ENCODE results near the gene OR2A7.
"Not testable (repeated sequence)": the region's sequence is repeated elsewhere in the genome, so short reads cannot be mapped to it uniquely, and the experiment has no call there.

The OR2A7 gene, protein sequence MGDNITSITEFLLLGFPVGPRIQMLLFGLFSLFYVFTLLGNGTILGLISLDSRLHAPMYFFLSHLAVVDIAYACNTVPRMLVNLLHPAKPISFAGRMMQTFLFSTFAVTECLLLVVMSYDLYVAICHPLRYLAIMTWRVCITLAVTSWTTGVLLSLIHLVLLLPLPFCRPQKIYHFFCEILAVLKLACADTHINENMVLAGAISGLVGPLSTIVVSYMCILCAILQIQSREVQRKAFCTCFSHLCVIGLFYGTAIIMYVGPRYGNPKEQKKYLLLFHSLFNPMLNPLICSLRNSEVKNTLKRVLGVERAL

DNA sequence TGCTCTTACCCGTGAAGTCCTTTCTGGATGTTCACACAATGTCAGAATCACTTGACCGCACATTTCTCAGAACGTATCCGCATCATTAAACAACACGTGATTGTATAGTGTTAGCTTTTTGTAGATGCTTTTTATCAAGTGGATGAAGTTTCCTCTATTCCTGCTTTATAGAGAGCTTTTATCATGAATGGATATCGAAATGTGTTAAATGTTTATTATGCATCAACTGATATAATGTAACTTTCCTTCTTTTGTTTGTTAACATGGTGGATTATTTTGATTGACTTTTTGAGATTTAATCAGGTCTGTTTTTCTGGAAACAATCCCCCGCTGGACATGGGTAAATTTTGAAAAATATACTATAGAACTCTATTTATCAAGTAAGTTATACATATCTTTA is at the start of gene OR2A7:
OR2A7 (minus strand) TSS at position 101 of the 400 bp plus-strand sequence. CDS start 5,164 bp downstream, outside the sequence.
- not testable (repeated sequence) for DNase-seq (ENCODE audit: extremely low read depth in 1 of 2, low read depth in 1 of 2)

DNA sequence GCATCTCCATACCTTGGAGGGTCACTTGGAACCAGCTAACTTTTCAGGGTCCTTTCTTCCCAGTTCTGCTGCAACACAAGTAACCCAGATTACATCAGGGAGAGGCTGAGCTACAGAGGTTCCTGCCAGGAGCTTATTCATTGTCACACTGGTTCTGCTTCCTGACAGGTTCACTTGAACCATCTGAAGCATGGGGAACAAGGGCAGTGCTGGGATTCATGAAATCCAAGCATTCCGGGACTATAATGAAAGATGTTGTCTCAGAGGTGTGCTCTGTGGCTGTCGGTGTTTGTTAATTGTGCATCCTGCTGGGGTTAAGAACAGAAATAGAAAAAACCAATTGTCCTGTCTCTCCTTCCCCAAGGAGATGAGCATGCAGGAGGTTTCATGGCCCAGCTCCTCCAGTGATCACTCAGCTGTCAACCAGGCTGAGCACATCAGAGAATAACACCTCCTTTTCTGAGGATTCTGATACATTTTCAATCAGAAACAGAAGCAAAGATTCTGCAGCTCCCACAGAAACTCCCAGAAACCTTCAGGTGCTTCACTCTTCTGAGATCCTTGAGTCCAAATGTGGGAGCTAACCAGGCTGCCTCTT is 47.4 kb upstream of the OR2A7 start, which contains the start of gene OR2A1:
OR2A1 (plus strand) TSS at position 548 of the 598 bp plus-strand sequence. CDS start 5,706 bp downstream, outside the sequence.
- not testable (repeated sequence) for DNase-seq (ENCODE audit: extremely low read depth in 1 of 2, low read depth in 1 of 2)

DNA sequence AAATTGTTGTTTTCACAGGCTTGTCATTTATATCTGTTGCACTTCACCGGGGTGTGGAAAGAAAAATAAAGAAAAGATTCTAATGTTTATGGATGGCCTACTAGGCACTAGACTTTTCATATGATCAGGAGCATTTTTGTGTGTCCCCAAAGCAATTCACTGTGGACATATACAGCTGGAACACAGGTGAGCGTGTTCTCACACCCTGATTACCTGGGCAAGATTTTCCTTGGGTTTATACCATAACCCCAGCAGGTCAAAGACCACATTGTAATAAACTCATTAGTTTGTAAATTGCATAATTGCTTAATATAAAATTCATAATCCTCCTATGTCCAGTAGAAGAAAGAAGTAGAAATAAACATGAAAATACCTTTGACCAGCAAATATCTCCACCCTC is 46.6 kb upstream of the OR2A7 start:
- not testable (repeated sequence) for DNase-seq (ENCODE audit: extremely low read depth in 1 of 2, low read depth in 1 of 2)

DNA sequence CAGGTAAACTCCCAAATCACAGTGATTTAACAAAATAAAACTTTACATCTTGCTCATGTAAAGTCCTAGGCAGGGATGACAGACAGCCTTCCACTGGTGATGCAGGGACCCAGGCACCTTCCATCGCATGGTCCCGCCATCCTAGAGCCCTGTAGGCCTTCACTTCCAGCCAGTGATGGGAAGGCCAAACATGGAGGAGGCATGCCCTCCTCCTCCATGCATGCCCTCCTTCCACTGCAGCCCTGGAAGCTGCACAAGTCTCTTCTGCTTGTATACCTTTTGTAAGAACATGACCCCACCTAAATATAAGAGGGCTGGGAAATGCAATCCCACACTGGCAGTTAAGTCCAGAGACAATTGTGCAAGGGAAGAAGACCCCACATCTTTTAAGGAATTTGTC is 45.1 kb upstream of the OR2A7 start:
- not testable (repeated sequence) for DNase-seq (ENCODE audit: extremely low read depth in 1 of 2, low read depth in 1 of 2)

DNA sequence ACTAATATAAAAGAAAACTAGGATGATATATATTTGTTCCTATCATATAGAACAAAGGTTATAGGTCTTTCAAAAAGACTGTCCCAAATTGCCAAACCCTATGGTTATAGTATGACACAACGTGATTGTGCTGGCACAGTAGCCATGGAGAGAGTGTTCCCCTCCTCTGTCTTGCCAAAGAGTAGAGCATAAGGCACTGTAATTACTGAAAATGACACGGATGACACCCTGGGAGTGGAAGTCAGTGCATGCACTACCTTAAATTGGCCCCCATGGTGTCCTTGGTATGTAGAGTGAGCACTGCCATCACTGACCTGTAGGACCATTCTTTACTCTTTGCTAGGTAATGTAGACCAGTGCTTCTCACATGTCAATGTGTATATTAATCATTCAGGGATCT is 40.6 kb upstream of the OR2A7 start:
- DNase-seq (ENCODE audit: extremely low read depth in 1 of 2, low read depth in 1 of 2): not testable (repeated sequence)

DNA sequence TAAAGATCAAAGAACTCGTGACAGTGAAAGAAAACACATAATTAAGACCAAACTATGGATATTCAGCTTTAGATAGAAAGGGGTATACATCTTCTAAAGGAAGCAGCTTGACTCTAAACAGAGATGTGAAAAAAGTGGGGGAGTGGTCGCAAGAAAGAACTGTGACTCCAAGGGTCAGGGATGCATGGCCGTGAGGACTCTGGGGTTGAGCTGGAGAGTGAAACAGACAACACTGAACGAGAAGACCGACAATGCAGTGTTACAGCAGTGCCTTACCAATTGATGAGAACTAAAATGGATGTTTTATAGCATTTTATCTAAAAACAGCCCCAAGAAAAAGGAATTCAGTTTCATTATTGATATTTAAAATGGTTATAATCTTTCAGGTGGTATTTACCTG is 39.0 kb upstream of the OR2A7 start:
- not testable (repeated sequence) for DNase-seq (ENCODE audit: extremely low read depth in 1 of 2, low read depth in 1 of 2)

DNA sequence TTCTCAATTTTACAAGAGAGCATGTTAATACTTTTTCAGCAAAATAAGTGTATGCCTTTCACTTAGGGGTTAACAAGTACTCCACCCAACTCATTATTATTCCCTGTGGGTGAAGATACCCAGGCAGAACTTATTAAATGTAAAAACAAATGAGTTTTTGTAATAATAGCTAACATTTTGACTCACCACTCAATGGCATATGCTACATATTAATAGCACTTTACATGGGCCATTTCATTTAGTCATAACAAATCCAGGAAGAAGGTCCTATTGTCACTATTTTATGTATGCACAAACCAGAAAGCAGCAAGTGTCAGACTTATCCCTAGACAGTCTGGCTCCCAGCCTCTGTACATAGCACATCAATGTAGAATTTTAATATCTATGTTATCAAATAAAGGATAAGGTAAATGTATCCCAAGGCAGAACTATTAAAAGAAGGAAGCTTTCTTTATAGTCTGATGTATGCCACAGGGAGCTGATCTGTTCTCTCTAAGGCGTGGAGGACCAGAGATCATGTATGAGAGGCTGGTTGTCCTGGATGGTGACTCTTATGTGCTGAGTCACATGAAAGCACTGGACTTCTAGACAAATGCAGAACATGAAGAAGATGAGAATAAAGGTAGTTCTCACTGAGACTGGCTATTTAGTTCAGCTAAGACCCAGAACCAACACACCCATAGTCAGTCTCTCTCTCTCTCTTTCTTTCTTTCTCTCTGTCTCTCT is 38.1 kb upstream of the OR2A7 start:
- not testable (repeated sequence) for DNase-seq (ENCODE audit: extremely low read depth in 1 of 2, low read depth in 1 of 2)

DNA sequence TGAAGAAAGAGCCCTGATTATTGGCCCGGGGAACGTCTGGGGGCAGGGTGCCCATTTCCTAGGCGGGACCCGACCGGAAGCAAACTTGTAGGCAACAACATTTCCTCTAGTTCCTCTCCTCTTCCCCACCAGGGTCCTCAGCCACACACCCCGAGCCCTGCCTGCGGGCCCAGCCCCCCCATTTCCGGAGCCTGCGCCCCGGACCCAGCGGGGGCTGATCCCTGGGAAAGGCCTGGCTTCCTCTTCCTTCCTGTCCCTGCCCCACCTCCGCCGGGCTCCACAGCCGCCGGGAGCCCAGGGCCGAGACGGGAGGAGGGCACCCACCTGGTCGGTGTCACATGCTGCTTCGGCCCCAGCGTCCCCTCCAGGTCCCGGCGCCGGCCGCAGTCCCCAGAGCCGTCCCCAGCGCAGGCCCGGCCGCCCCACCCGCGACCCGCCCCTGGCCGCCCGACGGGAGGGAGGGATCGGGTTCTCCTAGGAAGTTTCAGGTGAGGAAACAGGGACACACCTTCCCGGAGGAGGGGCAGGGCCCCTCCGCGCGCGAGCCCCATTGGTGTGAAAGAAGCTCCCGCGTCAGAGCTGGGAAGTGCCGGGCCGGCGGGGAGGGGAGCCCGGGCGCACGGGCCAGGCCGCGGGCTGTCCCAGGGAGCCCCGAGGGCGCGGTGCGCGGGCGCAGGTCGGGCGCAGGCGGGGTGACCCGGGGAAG is 29.4 kb upstream of the OR2A7 start:
- DNase-seq (ENCODE audit: extremely low read depth in 1 of 2, low read depth in 1 of 2): not testable (repeated sequence)

DNA sequence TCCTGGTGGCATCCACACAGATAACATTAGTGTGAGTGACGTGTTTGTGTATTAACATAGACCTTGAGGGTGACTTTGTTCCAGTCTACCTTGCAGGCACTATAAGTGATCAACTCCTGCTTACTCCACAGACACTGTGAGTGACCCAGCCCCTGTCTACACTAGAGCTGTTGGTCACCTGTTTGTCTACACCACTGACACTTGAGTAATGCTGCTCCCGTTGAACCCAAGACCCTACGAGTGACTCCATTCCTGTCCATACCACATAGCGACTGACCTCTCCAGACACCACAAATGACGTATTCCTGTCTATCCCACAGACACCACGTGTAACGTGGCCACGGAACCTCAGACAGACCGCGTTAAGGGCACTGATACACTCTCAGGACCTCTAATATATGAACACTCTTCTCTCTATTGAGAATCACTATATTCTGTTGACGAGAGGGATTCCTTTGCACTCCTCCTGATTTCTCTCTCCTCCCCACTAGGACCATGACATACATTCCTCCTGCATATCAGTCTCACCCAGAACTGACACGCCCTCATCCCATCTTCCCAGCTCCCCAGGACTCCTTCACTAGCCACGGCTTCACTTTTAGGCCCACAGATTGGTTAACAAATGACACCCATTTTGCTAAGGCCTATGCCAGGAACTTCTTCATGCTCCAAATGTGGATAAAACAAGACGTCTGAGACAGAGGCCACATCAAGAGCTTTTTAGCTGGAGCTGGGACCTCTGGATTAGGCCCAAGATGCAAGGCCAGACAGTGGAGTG is 28.0 kb upstream of the OR2A7 start:
- not testable (repeated sequence) for DNase-seq (ENCODE audit: extremely low read depth in 1 of 2, low read depth in 1 of 2)

DNA sequence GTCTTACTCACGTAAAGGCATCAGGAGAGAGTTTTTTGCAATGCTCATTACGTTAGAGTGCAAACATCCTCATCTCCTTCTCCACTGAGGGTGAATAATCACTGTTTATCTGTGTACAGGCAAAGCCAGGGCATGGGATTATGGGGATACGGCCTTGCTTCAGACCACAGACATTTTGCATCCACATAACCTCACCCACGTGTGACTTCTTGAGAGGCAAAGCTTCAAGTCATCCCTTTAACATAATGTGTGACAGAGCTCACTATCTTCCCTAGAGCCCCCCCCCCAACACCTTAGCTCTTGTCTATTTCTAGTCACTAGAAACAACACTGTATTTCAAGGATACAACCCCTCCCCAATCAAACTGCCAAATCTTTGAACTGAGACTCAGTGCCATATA is 27.0 kb upstream of the OR2A7 start:
- not testable (repeated sequence) for DNase-seq (ENCODE audit: extremely low read depth in 1 of 2, low read depth in 1 of 2)

DNA sequence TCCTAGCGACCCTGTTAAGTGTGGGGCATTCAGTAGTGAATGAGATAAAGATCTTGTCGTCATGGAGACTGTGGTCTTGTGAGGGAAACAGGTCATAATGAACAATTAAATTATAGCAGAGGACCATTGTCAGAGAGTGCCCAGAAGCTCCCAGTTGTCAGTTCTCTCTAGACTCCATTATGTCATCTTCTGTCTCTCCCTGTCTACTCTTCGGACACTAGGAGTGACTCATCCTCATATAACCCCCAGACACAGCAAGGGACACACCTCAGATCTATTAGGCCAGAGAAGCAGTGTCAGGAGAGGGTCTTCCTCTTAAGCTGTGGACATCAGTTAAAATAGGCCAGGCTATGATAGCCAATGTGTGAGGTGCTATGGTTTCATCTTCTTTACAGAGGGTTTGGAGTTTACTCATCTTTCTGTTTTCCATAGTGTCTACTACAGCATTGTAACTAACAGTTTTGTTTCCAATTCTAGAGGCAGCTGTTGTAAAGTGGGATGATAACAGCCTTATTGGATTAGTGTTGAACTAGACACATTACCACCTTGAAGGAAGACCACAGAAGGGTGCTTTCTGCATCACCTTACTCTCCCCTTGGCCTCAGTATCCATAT is 22.7 kb upstream of the OR2A7 start:
- not testable (repeated sequence) for DNase-seq (ENCODE audit: extremely low read depth in 1 of 2, low read depth in 1 of 2)

DNA sequence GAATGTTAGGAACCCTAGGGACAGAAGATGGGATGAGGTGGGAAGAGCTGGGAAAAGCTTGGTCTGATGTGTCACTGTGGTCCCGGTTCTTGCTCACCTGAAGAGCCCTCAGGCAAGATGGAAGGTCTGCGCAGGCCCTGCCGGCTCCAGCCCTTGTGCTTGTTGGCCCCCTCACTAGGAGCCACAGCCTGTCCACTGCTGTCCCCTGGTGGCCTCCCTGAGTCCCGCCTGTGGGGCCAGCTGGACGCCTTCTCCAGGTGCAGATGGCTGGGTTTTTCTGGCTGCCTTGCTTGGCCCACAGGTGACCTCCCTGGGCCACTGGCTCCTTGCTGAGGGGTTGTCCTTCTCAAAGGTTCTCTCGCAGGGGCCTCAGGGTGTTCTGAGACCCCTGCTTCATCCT is 19.1 kb upstream of the OR2A7 start:
- not testable (repeated sequence) for DNase-seq (ENCODE audit: extremely low read depth in 1 of 2, low read depth in 1 of 2)

DNA sequence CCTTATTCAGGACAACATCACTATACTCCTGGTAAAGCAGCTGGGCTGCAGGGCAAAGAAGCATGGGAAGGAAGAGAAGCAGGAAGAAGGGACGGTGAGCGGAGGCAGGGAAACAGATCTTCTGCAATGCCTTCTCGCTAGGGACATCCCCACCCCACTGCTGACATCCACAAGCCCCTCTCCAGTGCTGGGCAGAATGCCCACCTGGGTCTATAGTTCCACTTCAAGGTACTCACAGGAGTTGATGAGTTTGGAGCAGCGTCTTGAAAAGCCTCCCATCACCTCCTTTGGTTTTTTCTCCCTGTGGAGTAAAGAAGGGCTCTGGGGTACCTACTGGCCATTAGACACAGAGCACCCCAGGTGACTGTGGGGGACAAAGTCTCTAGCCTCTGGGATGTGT is 17.9 kb upstream of the OR2A7 start:
- not testable (repeated sequence) for DNase-seq (ENCODE audit: extremely low read depth in 1 of 2, low read depth in 1 of 2)

DNA sequence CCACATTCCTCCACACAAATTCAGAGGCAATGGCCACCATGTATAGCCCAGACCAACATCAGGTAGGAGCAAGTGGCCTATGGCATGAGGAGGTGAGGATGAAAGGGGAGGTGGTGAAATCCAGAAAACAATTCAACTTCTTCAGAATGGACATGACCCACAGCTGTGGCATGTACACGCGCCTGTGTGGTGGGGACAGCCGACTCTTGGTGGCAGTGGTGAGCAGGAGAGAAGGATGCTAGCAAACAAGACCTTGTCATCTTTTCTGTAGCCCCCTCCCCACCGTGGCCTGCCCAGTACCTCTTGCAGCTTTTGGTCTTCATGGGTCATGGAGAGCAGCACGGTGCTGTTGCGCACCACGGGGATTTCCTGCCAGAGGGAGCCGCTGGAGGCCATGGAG is 17.4 kb upstream of the OR2A7 start:
- DNase-seq (ENCODE audit: extremely low read depth in 1 of 2, low read depth in 1 of 2): not testable (repeated sequence)

DNA sequence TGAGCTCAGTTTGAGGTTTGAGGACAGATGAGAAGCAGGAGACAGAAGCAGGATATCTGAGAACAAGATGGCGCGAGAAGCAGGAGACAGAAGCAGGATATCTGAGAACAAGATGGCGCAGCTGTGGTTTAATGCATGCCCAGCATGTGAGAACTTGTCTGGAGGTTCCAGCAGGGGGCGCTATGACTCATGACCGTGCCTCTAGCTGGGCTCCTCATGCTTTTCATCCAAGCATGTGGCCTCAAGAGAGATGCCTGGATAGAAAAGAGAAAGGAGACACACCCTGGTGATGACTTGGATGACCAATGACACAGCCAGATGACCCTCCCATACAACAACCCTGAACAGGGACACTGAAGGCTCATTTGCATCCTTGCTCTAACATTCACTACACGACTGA is 15.4 kb upstream of the OR2A7 start:
- not testable (repeated sequence) for DNase-seq (ENCODE audit: extremely low read depth in 1 of 2, low read depth in 1 of 2)

DNA sequence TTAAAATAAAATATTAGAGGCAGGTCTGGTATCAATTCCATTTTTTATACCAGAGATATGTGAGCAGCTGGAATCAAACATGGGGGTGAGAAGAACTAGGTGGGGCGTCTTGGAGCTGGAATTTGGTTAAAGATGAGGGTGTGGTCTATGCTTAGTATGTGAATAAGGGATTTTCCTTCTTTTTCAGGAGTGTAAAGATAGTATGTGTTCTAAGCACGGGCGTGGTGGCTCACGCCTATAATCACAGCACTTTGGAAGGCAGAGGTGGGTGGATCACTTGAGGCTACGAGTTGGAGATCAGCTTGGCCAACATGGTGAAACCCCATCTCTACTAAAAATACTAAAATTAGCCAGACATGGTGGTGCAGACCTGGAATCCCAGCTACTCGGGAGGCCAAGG is 10.7 kb upstream of the OR2A7 start:
- not testable (repeated sequence) for DNase-seq (ENCODE audit: extremely low read depth in 1 of 2, low read depth in 1 of 2)

DNA sequence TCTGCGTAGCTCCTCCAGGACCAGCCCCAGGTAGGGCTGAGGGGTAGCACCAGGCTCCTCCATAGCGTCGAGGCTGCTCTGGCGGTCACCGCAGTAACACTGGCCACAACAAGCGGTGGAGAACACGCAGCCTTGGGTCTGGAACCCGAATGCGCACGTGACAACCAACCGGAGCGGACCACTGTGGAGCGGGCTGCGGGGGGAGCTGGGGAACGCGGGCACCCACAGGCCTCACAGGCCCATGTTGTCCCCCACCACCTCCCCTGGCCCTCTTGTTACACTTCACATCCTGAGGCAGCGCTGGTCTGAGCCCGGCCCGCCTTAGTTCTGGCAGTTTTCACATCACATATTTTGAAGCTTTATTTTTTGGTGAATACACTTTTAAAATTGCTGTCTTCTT is 4.6 kb upstream of the OR2A7 start, which contains the start of gene CTAGE8:
CTAGE8 (minus strand) TSS at position 101 of the 400 bp plus-strand sequence; CDS start at position 63, 38 bp downstream.
- not testable (repeated sequence) for DNase-seq (ENCODE audit: extremely low read depth in 1 of 2, low read depth in 1 of 2)

DNA sequence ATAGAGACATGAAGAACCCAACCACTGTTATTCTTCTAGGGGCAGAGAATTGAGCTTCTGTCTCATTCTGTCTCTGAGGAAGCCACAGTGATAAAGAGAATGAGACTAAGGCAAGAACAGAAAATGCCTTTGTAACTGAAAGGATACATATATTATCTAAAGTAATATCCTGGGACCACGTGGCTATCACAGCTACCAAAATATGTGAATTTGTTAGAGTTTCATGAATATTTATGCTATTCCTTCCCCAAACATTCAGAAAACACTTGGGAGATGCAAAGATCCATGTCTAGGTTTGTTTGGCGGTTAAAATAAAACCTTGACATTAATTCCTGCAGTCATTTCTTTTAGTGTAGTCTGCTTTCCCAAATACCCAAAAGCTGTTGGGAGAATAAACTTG is 2.5 kb downstream of the OR2A7 start:
- not testable (repeated sequence) for DNase-seq (ENCODE audit: extremely low read depth in 1 of 2, low read depth in 1 of 2)

DNA sequence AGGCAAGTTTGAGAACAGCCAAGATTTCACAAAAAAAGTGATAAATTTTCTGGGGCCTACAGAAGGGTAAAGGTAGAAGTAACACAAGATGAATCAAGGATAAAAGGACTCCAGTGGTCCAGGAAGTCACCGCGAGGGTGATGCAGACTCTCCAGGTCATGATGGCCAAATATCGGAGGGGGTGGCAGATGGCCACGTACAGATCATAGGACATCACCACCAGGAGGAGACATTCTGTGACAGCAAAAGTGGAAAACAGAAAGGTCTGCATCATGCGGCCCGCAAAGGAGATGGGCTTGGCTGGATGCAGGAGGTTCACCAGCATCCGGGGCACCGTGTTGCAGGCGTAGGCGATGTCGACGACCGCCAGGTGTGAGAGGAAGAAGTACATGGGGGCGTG is 5.5 kb downstream of the OR2A7 start:
- not testable (repeated sequence) for DNase-seq (ENCODE audit: extremely low read depth in 1 of 2, low read depth in 1 of 2)

DNA sequence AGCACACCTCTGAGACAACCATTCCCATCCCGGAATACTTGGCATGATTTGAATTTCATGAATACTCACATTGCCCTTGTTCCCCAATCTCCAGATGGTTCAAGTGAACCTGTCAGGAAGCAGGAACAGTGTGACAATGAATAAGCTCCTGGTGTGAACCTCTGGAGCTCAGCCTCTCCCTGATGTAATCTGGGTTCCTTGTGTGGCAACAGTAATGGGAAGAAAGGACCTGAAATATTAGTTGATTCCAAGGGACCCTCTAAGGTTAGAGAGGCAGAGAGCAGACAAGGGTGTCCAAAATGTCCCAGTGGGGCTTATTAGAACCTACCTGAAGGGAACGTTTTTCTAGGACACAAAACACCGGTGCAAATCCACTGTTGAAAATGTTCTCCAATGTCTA is 8.5 kb downstream of the OR2A7 start:
- no peak for DNase-seq (ENCODE audit: extremely low read depth in 1 of 2, low read depth in 1 of 2)
